ENCODE data around the gene WNT8B.

DNA sequence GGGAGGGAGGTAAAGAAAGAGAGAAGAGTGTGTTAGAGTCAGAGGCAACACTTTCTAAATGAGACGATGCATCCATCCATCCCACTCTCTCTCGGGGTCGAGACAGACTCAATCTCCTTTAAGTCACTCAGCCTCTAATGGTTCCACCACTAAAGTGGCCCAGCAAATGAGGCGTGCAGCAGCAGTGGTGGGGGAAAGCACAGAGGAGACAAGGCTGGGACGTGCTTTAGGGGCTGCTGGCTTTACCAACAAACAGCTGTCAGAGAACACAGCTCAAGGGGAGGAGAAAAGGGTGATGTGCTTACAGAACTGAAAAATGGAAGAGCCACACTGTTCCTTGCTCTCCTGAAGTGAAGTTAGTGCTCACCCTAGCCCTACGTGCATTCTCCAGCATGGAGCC, 61.4 kb downstream of the WNT8B start:
- TF ChIP-seq, protein P1, sequence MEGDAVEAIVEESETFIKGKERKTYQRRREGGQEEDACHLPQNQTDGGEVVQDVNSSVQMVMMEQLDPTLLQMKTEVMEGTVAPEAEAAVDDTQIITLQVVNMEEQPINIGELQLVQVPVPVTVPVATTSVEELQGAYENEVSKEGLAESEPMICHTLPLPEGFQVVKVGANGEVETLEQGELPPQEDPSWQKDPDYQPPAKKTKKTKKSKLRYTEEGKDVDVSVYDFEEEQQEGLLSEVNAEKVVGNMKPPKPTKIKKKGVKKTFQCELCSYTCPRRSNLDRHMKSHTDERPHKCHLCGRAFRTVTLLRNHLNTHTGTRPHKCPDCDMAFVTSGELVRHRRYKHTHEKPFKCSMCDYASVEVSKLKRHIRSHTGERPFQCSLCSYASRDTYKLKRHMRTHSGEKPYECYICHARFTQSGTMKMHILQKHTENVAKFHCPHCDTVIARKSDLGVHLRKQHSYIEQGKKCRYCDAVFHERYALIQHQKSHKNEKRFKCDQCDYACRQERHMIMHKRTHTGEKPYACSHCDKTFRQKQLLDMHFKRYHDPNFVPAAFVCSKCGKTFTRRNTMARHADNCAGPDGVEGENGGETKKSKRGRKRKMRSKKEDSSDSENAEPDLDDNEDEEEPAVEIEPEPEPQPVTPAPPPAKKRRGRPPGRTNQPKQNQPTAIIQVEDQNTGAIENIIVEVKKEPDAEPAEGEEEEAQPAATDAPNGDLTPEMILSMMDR (optimal IDR thresholded peaks at IDR 0.05 in 1 of 3, IDR thresholded peaks at IDR 0.05 in 1 of 3, conservative IDR thresholded peaks at IDR 0.05 in 1 of 3; ENCODE audit: extremely low read depth in 1 of 3, insufficient read depth in 2 of 3, low read length in 3 of 3), result no peak
- TF ChIP-seq EZH2 (IDR thresholded peaks at IDR 0.05; ENCODE audit: low read length), result no peak

Data from keratinocyte (primary cell).